Measurements from ENCODE around the gene ANG.

DNA sequence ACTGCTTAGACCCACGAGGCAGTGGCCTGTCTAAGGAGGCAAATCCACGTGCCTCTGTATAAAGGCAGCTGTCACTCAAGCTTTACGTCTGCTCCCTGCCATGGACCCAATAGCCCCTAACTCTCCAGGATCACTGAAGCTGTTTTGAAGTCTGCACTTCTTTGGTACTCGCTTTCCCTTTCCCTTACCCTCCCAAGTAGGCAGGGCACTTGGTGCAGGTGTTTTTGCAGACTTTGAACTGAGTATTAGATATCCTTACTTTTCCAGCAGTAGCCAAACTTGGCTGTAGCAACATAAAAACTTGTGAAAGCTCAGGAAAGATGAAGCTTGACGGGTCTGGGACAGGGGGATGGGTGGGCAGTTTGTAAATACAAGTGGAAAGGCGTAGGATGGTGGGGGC lies 29.2 kb upstream of the ANG start:
- TF ChIP-seq, protein P1, sequence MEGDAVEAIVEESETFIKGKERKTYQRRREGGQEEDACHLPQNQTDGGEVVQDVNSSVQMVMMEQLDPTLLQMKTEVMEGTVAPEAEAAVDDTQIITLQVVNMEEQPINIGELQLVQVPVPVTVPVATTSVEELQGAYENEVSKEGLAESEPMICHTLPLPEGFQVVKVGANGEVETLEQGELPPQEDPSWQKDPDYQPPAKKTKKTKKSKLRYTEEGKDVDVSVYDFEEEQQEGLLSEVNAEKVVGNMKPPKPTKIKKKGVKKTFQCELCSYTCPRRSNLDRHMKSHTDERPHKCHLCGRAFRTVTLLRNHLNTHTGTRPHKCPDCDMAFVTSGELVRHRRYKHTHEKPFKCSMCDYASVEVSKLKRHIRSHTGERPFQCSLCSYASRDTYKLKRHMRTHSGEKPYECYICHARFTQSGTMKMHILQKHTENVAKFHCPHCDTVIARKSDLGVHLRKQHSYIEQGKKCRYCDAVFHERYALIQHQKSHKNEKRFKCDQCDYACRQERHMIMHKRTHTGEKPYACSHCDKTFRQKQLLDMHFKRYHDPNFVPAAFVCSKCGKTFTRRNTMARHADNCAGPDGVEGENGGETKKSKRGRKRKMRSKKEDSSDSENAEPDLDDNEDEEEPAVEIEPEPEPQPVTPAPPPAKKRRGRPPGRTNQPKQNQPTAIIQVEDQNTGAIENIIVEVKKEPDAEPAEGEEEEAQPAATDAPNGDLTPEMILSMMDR (IDR thresholded peaks at IDR 0.05; ENCODE audit: control extremely low read depth in 1 of 3, insufficient read depth in 1 of 3, low read depth in 1 of 3, low read length in 3 of 3): no peak
- no peak for TF ChIP-seq FOSL1 (IDR thresholded peaks at IDR 0.05; ENCODE audit: insufficient read depth, low read depth, low read length)
- TF ChIP-seq EZH2 (IDR thresholded peaks at IDR 0.05; ENCODE audit: low read depth, low read length, severe bottlenecking): no peak
- TF ChIP-seq TAF1 (IDR thresholded peaks at IDR 0.05; ENCODE audit: low read depth, low read length): no peak
- TF ChIP-seq RAD21 (IDR thresholded peaks at IDR 0.05 in 1 of 2, conservative IDR thresholded peaks at IDR 0.05 in 1 of 2; ENCODE audit: low read depth in 2 of 2, low read length in 2 of 2): no peak
